MM.1S (cell line): ENCODE results near the gene NUBP2.

ENCODE experiments used
- CTCF ChIP-seq: fragments of 300-600 bp; sonication (generic); IDR thresholded peaks from 2 replicates; pipeline ENCODE4 v1.5.1; 2016; ENCODE audit warnings: antibody characterized with exemption, low read length, mixed read lengths
- EZH2 ChIP-seq: fragments of 300-600 bp; sonication (generic); optimal IDR thresholded peaks from 2 replicates; pipeline ENCODE3; 2017; ENCODE audit warnings: low read depth, mild to moderate bottlenecking, antibody characterized with exemption, low read length, mixed read lengths
- EZH2phosphoT487 ChIP-seq: fragments of 300-600 bp; sonication (generic); IDR thresholded peaks from 2 replicates; pipeline ENCODE4 v1.6.1; 2018; ENCODE audit warnings: antibody characterized with exemption, low read length

GRCh38 chr16:1776991-1777374 lies 5.8 kb upstream of the NUBP2 start:
- no peak for TF ChIP-seq CTCF
- TF ChIP-seq EZH2: no peak
- no peak for TF ChIP-seq EZH2phosphoT487
